Mammary epithelial cell (primary cell): ENCODE results near the gene RIN2.

Experiments used
- CTCF ChIP-seq, 2 donors: IDR thresholded peaks in 1 of 2; conservative IDR thresholded peaks in 1 of 2; 2 replicates each; pipeline ENCODE4 v1.5.1; 2011 to 2012; ENCODE audit warnings: inconsistent platforms in 2 of 2, low read length in 2 of 2, mild to moderate bottlenecking in 2 of 2, control low read depth in 1 of 2, low read depth in 1 of 2; ENCODE audit not compliant: insufficient read depth in 1 of 2; ENCODE audit errors: extremely low read depth in 1 of 2
- EZH2 ChIP-seq: IDR thresholded peaks from 2 replicates; pipeline ENCODE4 v1.6.1; 2012; ENCODE audit warnings: low read length, inconsistent platforms, borderline replicate concordance

GRCh38 chr20:19714579-19714840, 43.5 kb upstream of the RIN2 start:
- TF ChIP-seq CTCF (conservative IDR thresholded peaks at IDR 0.05 in 1 of 2, IDR thresholded peaks at IDR 0.05 in 1 of 2; ENCODE audit: extremely low read depth in 1 of 2, insufficient read depth in 1 of 2, low read depth in 1 of 2, low read length in 2 of 2) = no peak
- no peak for TF ChIP-seq EZH2
